ENCODE results near the gene MICB. TPM values are rescaled to one million over a fixed set of nuclear protein-coding genes. Genes with fewer than 3 reads are reported as not detected.
"Not testable (repeated sequence)": the region's sequence is repeated elsewhere in the genome, so short reads cannot be mapped to it uniquely, and the experiment has no call there.

The MICB gene
- 1 to 10 TPM in 1 of 3 donors, under 1 TPM in 2; 0.53 to 3.3 (median 0.95) TPM for polyA plus RNA-seq

DNA sequence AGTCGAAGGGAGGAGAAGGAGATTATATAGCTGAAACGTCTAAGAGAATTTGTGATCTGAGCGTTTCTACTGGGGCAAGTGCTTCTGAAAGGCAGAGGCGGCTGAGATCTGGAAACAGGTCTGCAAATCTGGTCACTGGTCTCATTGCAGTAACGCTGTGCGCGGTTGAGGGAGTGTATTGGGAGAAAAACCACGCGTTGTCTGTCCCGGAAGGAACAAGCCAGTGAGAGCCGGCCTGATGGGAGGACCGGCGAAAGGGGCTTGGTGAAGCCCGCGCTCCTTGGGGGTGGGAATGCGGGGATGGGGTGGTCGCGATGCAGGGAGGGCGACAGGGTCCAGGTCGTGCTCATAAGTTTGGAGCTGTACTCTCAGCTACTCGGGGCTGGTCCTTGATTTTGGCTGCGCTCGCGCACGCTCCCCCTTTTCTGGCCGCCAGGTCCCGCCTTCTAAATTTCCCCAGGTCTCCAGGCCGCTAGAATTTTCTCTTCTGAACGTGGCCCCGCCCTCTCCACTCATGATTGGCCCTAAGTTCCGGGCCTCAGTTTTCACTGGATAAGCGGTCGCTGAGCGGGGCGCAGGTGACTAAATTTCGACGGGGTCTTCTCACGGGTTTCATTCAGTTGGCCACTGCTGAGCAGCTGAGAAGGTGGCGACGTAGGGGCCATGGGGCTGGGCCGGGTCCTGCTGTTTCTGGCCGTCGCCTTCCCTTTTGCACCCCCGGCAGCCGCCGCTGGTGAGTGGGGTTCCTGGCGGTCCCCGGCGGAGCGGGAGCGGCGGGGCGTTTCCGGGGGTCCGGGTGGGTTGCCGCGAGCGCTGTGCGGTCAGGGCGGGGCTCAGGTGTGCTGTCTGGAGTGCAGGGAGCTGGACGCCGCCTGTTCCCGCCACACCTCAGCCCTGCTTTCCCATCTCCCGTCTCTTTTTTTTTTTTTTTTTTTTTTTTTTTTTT, at the start of gene MICB:
Gene MICB, plus strand, starts transcription at position 615 of the 946 bp plus-strand sequence. Its CDS starts 49 bp downstream, at position 664.
- H3K27ac ChIP-seq (ENCODE audit: low read depth, low read length): no peak within 1 kb of the TSS
- WGBS, 3 donors: 0 to 2% (median 1%) methylated on average over 60 to 64 of the region's 64 CpGs

DNA sequence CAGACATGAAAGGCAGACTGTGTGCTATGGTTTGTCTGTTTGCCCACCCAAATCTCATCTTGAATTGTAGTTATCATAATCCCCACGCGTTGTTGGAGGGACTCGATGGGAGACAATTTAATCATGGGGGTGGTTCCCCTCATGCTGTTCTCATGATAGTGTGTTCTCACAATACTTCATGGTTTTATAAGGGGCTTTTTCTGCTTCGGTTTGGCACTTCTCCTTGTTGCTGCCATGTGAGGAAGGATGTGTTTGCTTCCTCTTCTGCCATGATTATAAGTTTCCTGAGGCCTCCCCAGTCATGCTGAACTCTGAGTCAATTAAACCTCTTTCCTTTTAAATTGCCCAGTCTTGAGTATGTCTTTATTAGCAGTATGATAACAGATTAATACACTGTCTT, 47.2 kb upstream of the MICB start:
- WGBS, 3 donors: 63 to 75% (median 66%) methylated on average over 4 of the region's 4 CpGs
- no peak overlapping the region for H3K27ac ChIP-seq (ENCODE audit: low read depth, low read length)

GRCh38 chr6:31452859-31453258, 45.1 kb upstream of the MICB start:
- H3K27ac ChIP-seq (ENCODE audit: low read depth, low read length): no peak overlapping the region

DNA sequence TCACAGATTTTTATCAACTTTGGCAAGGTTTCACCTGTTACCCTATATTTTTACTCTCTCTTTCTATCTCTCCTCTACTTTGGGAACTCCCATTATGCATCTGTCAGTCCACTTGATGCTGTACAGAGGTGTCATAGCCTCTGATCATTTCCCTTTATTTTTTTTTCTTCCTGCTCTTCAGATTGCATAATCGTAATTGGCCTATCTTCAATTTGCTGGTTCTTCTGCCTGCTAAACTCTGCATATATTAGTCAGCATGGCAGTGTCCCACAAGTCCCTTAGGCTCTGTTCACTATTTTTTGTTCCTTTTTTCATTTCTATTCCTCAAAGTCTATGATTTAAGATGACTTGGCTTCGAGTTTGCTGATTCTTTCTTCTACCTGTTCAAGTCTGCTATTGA, 44.7 kb upstream of the MICB start:
- 73 to 84% (median 84%) methylated on average over 2 of the region's 2 CpGs for whole genome bisulfite sequencing, 3 donors

GRCh38 chr6:31459864-31460263, 38.1 kb upstream of the MICB start:
- WGBS, 3 donors: 73 to 97% (median 83%) methylated on average over 4 to 5 of the region's 5 CpGs
- not testable (repeated sequence) for H3K27ac ChIP-seq (ENCODE audit: low read depth, low read length)

More for the DNA sequence above, 44.7 kb upstream of the MICB start:
- no peak overlapping the region for H3K27ac ChIP-seq (ENCODE audit: low read depth, low read length)

DNA sequence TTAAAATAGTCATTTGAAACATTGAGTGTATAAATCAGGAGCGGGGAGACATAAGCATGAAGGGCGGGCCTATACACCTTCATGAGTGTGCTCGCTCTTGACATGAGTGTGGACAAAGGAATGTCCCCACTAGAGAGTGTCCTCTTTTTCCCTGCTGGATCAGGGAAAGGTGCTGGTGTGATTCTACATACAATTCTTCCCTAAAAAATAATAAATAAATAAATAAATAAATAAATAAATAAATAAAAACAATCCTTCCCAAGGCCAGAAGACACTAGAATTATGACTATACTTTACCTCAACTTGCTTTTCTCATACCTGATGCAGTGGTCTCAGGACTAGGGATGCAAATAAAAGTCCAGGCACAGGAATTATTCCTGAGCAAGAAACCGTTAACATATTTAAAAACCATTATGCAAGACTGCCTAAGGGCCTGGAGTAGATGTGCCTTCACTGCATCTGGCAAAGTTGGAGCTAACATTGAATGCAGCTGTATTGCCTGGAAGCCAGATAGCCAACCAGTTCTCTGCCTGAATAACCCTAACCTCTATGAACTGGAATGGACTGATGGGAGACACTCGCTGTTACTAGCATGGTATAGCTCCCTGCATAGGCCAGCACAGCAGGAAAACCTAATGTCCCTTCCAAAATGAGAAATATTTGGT, 37.5 kb upstream of the MICB start:
- WGBS, 3 donors: 96 to 98% (median 97%) methylated on average over 5 of the region's 5 CpGs
- no peak overlapping the region for H3K27ac ChIP-seq (ENCODE audit: low read depth, low read length)

- H3K27ac ChIP-seq (ENCODE audit: low read depth, low read length): no peak overlapping the region
- 54 to 58% (median 56%) methylated on average over 11 of the region's 11 CpGs for WGBS, 3 donors
Measured at GRCh38 chr6:31462026-31462963, 35.6 kb upstream of the MICB start.

DNA sequence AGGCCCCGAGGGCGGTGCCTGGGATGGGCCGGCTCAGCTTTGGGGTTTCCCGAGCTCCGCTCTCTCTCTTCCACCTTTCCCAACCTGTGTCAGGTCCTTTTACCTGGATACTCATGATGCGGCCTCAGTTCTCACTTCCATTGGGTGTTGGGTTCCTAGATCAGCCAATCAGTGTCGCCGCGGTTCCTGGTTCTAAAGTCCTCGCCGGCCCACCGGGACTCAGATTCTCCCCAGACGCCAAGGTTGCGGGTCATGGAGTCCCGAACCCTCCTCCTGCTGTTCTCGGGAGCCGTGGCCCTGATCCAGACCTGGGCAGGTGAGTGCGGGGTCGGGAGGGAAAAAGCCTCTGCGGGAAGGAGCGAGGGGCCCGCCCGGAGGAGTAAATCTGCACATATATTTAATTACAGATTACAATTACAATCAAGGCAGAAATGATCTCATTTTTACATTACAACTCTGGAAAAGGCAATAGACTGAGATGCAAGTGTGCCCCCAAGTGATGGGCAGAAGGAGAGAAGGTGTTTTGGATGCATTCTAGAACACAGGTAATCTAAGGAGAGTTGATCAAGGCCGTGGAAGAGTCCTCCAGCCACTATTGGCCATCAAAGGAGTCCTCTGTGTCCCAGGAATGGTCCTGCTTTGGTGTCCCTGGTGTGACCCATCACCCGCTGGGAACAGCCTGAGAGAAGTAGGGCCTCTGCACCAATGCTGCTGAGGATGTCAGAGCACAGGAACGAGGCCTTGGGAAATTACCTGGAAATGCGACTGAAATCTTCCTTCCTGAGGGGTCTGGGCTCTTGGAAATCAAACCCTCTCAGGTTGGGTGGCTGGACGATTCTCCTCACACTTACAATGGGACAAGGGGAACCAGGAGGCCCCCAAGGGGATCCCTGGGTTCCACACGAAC, 34.7 kb upstream of the MICB start:
- 12 to 22% (median 13%) methylated on average over 29 of the region's 29 CpGs for WGBS, 3 donors
- H3K27ac ChIP-seq (ENCODE audit: low read depth, low read length): no peak overlapping the region

GRCh38 chr6:31464252-31465184, 33.4 kb upstream of the MICB start:
- H3K27ac ChIP-seq (ENCODE audit: low read depth, low read length): no peak overlapping the region

GRCh38 chr6:31465185-31465536, 32.8 kb upstream of the MICB start:
- 91 to 97% (median 94%) methylated on average over 1 of the region's 1 CpG for WGBS, 3 donors
- H3K27ac ChIP-seq (ENCODE audit: low read depth, low read length): no peak overlapping the region

More at GRCh38 chr6:31464252-31465184, 33.4 kb upstream of the MICB start:
- WGBS, 3 donors: 79 to 90% (median 90%) methylated on average over 7 of the region's 7 CpGs

GRCh38 chr6:31465718-31466117, 32.2 kb upstream of the MICB start:
- WGBS, 3 donors: 89 to 93% (median 92%) methylated on average over 5 of the region's 5 CpGs
- no peak overlapping the region for H3K27ac ChIP-seq (ENCODE audit: low read depth, low read length)

- H3K27ac ChIP-seq (ENCODE audit: low read depth, low read length): no peak overlapping the region
- 69 to 83% (median 79%) methylated on average over 4 of the region's 4 CpGs for WGBS, 3 donors
Measured at GRCh38 chr6:31466466-31466865, 31.5 kb upstream of the MICB start.

DNA sequence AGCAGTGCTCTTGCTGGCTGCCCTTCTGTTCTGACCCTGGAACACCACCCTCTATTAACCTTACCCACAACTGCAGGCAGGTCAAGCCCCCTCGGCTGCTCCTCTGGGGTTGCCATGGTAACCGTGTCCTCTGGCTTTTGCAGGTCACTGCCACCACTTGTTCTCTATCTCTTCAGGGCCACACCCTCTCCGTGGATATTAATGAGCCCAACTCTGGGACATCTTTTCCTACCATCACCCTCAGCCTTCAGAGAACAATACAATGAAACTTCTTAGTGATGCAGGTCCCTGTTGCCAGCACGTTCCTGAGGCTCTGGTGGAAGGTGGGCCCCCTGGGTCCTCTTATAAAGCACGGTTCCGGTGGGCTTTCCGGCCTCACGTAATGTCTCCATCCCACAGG, 30.8 kb upstream of the MICB start:
- no peak overlapping the region for H3K27ac ChIP-seq (ENCODE audit: low read depth, low read length)
- 67 to 78% (median 74%) methylated on average over 8 of the region's 8 CpGs for WGBS, 3 donors

GRCh38 chr6:31468311-31468710, 29.6 kb upstream of the MICB start:
- 88 to 93% (median 90%) methylated on average over 2 of the region's 2 CpGs for WGBS, 3 donors
- H3K27ac ChIP-seq (ENCODE audit: low read depth, low read length): no peak overlapping the region

- 48 to 87% (median 77%) methylated on average over 2 of the region's 2 CpGs for WGBS, 3 donors
- no peak overlapping the region for H3K27ac ChIP-seq (ENCODE audit: low read depth, low read length)
Measured at GRCh38 chr6:31470801-31471200, 27.1 kb upstream of the MICB start.

- H3K27ac ChIP-seq (ENCODE audit: low read depth, low read length): no peak overlapping the region
- WGBS, 3 donors: 68 to 90% (median 84%) methylated on average over 2 of the region's 2 CpGs
Measured at GRCh38 chr6:31471711-31472110, 26.2 kb upstream of the MICB start.

GRCh38 chr6:31472259-31472658, 25.7 kb upstream of the MICB start:
- 34 to 92% (median 83%) methylated on average over 2 of the region's 2 CpGs for WGBS, 3 donors
- no peak overlapping the region for H3K27ac ChIP-seq (ENCODE audit: low read depth, low read length)

Measured in adipose tissue (tissue), 3 donors.